Upper lobe of right lung (tissue), 1 donor: Measurements from ENCODE around the gene DUSP7. TPM values are rescaled to one million over a fixed set of nuclear protein-coding genes. Genes with fewer than 3 reads are reported as not detected.

Experiments used
- ATAC-seq: fragments of 200-7000 bp; cut with Tn5 transposase; one replicate; pipeline ENCODE4 v1.9.1; 2020; ENCODE audit warnings: mild to moderate bottlenecking, moderate library complexity
- DNase-seq: peaks from one replicate; pipeline ENCODE4 v3.0.0-alpha.2; 2020
- H3K27ac ChIP-seq: fragments of 200-600 bp; one replicate; pipeline ENCODE4 v1.8.0; 2022
- H3K27me3 ChIP-seq: fragments of 200-600 bp; one replicate; pipeline ENCODE4 v1.8.0; 2022; ENCODE audit warnings: mild to moderate bottlenecking
- H3K36me3 ChIP-seq: fragments of 200-600 bp; one replicate; pipeline ENCODE4 v1.8.0; 2022
- H3K4me1 ChIP-seq: fragments of 200-600 bp; one replicate; pipeline ENCODE4 v1.8.0; 2022
- H3K4me3 ChIP-seq: fragments of 200-600 bp; one replicate; pipeline ENCODE4 v1.8.0; 2022; ENCODE audit warnings: mild to moderate bottlenecking
- H3K9me3 ChIP-seq: fragments of 200-600 bp; one replicate; pipeline ENCODE4 v1.8.0; 2022
- CTCF ChIP-seq: fragments of 200-600 bp; IDR thresholded peaks from one replicate; pipeline ENCODE4 v1.8.0; 2022; ENCODE audit warnings: antibody characterized with exemption
- intact Hi-C: fragments of 100-400 bp; cut with DNase I; formaldehyde crosslinking; loops from one replicate; pipeline ENCODE4 v1.11.0; 2022
- total RNA-seq: library from RNA; stranded (reverse); fragmentation: NEBNext Ultra II Directional; extraction: Animal tissue kit (Norgen Biotek cat#: 25700); gene quantifications from one replicate; pipeline ENCODE4 v1.2.1, GENCODE V29; 2021
- donor health status: DM: no; HTN: yes; CAD: no; lungs with severe emphysema.

Gene DUSP7
- total RNA-seq, 1 donor from 2014 or later, result 40.7 TPM

- DNase-seq (no peak), ATAC-seq (no peak)
- Histone ChIP-seq H3K4me3 (no peak overlapping the region), H3K27me3 (no peaks in the 10 kb centered on the region), H3K9me3 (no peaks in the 10 kb centered on the region), H3K36me3 (no peaks in the 10 kb centered on the region), H3K27ac (peak overlapping the region; percentile 36), H3K4me1 (peaks cover 15% of the 10 kb centered on the region)
- intact Hi-C loops, result no loop called here
- no peak for TF ChIP-seq CTCF
These were observed 15.8 kb downstream of the DUSP7 start for GRCh38 chr3:52040600-52040999.

GRCh38 chr3:52039846-52040245 is 16.5 kb downstream of the DUSP7 start:
- Histone ChIP-seq H3K9me3 (no peaks in the 10 kb centered on the region), H3K27ac (peak overlapping the region; percentile 36)
- intact Hi-C loops, result no loop called here

GRCh38 chr3:52039426-52039825 is 16.9 kb downstream of the DUSP7 start:
- H3K27ac ChIP-seq, result no peak overlapping the region
- TF ChIP-seq CTCF, result no peak
- H3K4me3 ChIP-seq, result no peak overlapping the region
- H3K36me3 ChIP-seq, result no peaks in the 10 kb centered on the region
- no peaks in the 10 kb centered on the region for H3K9me3 ChIP-seq
- peaks cover 15% of the 10 kb centered on the region for H3K4me1 ChIP-seq
- no peak for DNase-seq
- ATAC-seq, result no peak
- no peaks in the 10 kb centered on the region for H3K27me3 ChIP-seq
- intact Hi-C loops, result no loop called here

More at GRCh38 chr3:52039846-52040245, 16.5 kb downstream of the DUSP7 start:
- peak; percentile 92 for DNase-seq
- Histone ChIP-seq H3K4me3 (no peak overlapping the region), H3K4me1 (peaks cover 15% of the 10 kb centered on the region), H3K27me3 (no peaks in the 10 kb centered on the region), H3K36me3 (no peaks in the 10 kb centered on the region)
- TF ChIP-seq CTCF, result no peak
- peak; percentile 85 for ATAC-seq

- no peak overlapping the region for H3K4me3 ChIP-seq
- intact Hi-C loops, result no loop called here
- H3K36me3 ChIP-seq, result no peaks in the 10 kb centered on the region
- H3K4me1 ChIP-seq, result peaks cover 15% of the 10 kb centered on the region
- H3K27me3 ChIP-seq, result no peaks in the 10 kb centered on the region
- H3K27ac ChIP-seq, result no peak overlapping the region
- ATAC-seq (no peak), DNase-seq (no peak)
- no peaks in the 10 kb centered on the region for H3K9me3 ChIP-seq
- TF ChIP-seq CTCF, result no peak
These were observed 18.1 kb downstream of the DUSP7 start for GRCh38 chr3:52038227-52038626.

GRCh38 chr3:52037291-52037690 is 19.1 kb downstream of the DUSP7 start:
- H3K36me3 ChIP-seq, result no peaks in the 10 kb centered on the region
- H3K27me3 ChIP-seq, result no peaks in the 10 kb centered on the region
- H3K9me3 ChIP-seq, result no peaks in the 10 kb centered on the region
- H3K4me1 ChIP-seq, result peaks cover 15% of the 10 kb centered on the region
- DNase-seq (no peak), ATAC-seq (no peak)
- no peak for TF ChIP-seq CTCF
- intact Hi-C loops, result no loop called here
- no peak overlapping the region for H3K4me3 ChIP-seq
- H3K27ac ChIP-seq, result no peak overlapping the region

- no peak overlapping the region for H3K27ac ChIP-seq
- no peaks in the 10 kb centered on the region for H3K27me3 ChIP-seq
- no peak overlapping the region for H3K4me3 ChIP-seq
- intact Hi-C loops, result no loop called here
- peaks cover 15% of the 10 kb centered on the region for H3K4me1 ChIP-seq
- no peak for ATAC-seq
- no peaks in the 10 kb centered on the region for H3K36me3 ChIP-seq
- no peak for DNase-seq
- no peak for TF ChIP-seq CTCF
- no peaks in the 10 kb centered on the region for H3K9me3 ChIP-seq
These were observed 19.5 kb downstream of the DUSP7 start for GRCh38 chr3:52036829-52037228.
